HG03565 (cell line): ENCODE data around the gene ADAMTS6.

Experiments used
- ATAC-seq: cut with Tn5 transposase; IDR thresholded peaks from one replicate; pipeline ENCODE4 v1.9.1; 2021; ENCODE audit warnings: mild to moderate bottlenecking, moderate library complexity; ENCODE audit not compliant: unreplicated experiment

Gene ADAMTS6

DNA sequence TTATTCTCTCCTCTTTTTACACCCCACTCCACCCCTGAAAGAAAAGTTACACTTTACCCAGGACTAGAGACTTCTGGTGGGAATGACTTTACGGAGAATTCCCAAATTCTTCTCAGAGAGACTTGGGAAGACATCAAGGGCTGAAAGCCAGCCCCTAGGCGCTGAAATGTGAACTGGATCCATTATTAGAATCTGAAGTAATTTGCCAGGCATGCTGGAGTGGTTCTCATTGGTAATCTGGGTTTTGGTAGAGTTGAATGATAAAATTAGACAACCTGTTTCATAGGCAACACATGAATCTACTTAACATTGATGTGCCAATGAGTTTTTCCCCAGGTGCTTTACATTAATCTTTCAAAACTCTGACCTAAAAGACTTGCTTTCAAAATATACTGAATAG, 324.8 kb downstream of the ADAMTS6 start:
- ATAC-seq: no peak

DNA sequence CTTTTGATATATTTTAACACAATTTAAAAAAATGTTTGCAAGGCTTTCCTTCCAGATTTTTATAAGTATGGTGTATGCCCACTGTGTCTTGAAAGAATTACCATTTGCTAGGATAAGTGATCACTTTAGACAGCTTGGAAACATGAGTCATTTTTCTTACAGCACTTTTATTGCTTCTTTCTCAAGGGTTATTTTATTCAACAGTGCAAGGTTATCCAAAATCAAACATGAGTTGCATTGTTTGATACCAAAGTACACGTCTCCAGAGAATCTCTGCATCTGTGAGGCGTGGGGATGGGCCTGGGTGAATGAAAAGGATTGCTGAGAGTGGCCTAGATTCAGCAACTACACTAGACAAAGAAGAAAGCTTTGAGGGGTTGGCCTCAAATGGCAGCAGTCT, 329.6 kb downstream of the ADAMTS6 start:
- no peak for ATAC-seq

DNA sequence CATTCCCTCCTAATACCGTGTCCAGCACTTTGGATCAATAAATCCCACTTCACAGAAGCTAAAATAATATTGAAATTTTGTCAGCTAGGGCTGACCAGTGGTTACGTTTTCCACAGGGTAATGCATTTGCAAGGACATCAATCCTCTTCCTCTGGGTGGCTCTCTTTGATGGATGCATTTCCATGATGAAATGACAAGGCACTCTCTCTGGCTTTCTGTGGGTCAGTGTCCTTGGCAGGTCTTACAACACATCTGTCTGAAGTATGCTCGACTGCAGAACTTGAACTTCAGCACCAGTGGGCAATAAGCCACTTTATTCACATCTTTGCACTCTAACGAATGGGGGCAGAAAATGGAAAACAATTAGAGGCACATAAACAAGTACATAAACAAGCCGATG, 330.1 kb downstream of the ADAMTS6 start:
- no peak for ATAC-seq

DNA sequence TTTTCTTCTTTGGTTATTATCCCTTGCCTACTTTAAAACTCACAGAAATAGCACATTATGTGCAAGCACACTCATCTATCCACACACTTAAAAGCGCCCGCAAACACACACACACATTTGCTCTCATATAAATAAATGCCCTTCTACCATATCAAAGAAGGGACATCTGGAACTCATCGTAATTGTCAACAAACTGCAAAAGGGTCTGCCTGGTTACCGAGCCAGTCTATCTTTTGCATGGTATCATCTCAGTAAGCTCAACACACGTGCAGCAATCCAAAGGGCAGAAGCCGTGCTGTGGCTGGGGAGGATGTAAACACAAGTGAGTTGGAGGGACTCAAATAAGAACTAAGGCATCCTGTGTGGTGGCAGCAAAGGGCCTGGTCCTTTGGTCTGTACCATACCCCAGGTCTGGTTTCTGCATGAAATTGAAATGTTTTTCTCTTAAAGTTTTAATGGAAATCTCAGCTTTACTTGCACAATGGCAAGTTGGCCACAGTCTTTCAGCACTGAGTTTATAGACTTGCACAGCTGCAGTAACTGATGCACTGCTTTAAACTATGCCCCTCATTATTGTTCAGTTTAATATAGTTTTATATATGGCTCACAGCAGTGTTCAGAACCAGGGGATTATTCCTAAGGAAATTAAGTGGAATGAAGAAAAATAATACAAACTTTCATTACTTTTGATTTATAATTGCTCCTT, 331.0 kb downstream of the ADAMTS6 start:
- ATAC-seq: no peak

DNA sequence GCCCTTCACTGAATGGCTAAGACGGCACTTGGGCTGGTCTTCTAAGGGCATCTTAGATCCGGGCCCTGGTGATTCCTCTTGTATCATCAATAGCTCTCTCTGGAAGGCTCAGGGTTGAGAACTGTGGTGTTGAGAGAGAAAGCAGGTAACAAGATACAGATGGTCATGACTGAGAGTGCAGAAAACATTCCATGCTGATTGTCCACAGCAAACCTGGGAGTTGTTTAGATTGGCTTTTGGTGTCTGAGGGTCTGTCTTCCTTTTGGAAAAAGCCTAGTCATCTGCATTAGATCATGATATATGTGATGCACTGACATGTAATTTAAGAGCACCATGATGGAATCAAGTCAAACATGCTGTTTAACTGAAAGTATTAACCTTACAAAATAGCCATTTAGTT, 331.9 kb downstream of the ADAMTS6 start:
- ATAC-seq: no peak

DNA sequence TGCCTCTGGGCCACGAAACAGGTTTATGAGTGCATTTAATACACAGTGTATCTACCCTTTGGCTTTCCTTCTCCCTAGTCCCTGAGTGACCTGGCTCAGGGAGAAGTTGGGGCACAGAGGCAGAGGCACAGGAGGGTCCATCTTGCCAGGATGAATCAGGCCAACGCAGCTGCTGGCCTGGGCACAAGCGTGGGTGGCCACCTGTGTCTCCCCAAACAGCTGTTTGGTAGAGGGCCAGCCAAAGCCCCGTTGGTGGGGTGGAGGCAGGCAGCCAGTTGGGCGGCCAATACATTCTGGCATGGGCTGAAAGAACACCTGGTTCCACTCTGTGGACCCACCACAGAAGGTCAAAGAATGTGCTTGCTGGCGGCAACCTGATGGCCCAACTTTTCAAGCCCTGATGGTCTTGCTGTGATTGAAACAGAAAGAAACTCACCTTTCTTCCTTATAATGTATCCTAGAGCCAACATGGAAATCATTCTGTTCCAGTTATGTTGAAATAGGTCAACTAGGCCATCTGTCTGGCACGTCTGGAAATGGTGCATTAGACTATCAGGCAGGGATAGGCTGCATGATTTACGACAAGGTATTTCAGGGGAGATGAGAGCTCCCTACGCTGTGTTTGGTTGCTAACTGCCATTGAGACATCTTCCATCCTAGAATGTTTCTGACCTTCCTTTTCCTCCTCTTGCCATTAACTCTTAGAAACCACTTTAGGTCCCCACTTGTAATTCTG, 337.4 kb downstream of the ADAMTS6 start:
- no peak for ATAC-seq

DNA sequence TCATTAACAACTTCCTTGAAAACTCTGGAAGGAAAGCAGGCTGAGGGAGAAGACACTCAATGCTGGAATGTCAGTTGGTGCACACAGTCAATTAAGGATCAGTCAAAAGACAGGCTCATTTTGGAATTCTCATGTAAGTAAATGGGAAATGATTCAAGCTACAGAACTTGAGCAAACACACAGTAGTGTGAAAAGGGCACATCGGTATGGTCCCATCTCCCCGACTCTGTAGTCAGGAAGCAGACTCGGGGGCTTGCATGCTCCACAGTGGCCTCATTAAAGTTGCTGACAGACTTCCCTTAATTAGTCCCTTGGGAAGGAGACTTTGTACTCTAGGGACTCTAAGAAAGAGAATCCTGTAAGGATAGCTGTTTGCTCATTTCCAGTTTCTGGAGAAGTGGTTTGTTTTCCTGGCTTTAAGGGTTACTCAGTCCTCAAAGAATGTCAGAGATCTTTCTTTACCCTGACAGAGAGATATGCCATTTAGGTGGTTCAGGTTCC, 339.2 kb downstream of the ADAMTS6 start:
- ATAC-seq: no peak

DNA sequence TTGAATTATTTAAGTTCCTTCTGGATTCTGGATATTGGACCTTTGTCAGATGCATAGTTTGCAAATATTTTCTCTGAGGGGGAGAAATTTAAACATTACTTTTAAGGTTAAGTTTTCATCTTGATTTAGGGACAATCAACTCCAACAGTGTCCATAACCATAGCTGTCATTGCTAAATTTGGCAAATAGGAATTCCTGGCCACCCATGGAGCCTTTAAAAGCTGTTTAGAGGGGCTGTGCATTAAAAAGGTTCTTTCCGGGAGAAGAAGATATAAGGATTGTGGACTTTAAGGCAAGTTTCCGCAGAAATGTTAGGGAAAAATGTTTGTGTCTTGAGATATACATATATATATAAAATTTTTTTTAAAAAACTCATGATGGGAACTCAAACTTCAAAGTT, 339.7 kb downstream of the ADAMTS6 start:
- no peak for ATAC-seq

DNA sequence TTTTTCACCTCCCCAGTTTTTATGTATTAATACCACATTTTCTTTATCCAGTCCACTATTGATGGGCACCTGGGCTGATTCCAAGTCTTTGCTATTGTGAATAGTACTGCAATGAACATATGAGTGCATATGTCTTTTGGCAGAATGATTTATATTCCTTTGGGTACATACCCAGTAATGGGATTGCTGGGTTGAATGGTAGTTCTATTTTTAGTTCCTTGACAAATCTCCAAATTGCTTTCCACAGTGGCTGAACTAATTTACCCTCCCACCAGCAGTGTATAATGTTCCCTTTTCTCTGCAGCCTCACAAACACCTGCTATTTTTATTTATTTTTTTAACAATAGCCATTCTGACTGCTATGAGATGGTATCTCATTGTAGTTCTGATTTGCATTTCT, 340.2 kb downstream of the ADAMTS6 start:
- ATAC-seq: no peak

DNA sequence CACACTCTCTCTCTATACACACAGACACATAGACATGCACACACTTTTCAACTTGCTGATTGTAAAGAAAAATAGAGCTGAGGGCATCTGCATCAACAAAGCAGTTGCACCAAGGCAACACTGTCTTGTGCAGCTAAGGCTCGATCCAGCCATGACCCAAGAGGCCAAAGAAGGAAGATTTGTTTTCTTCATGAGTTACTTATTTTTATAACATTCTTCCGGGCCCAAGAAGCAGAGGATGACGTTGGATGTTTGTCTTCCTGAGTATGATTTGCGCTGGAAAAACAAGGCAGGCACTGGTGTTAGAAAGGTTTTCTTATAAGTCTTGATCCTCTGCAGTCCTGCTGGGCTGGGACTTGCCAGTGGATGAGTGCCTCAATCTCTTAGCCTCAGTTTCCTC, 344.1 kb downstream of the ADAMTS6 start:
- no peak for ATAC-seq

DNA sequence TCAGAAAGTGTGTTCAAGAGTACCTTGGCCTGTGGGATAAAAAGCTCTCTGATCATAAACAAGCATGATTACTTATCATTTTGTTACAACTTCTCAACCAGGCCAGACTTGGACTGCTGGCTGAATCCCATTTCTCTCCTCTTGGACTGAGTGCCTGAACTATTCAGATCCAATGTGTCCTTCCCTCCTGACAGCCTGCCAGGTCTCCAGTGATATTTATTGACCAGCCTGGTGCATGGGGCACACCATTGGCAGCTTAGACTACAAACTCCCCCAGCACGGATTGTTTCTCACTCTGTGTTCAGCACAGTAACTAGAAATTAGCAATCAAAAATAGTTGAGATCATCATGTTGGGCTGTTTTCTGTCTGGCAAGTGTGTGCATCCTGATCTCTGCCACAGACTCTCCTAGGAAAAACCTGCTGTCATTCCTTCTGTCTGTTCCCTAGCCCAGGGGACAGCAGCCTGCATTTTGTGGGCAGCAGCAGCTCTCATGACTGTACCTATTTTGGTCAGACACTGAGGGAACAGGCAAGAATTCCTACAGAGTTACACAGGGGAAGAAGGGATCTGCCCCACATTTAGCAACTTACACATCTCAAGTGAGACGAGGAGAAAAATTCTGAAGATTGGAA, 348.1 kb downstream of the ADAMTS6 start:
- ATAC-seq: no peak

DNA sequence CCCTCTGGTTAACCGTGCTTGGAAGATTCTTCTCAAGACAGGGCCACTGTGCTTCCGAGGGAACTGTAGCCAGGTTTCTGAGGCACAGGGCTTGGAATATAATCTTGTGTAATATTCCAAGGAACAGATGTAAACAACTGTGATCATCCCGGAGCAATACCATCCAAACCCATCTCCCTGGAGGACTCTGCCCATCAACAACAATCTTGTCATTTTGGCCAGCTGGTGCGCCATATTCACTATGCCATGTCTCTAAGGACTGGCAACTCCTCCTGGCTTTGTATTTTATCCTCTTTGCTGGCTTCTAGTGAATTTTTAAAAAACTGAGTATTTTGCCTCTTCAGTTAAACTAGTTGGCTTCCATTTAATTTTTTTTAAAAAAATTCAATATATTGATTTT, 349.3 kb downstream of the ADAMTS6 start:
- no peak for ATAC-seq

DNA sequence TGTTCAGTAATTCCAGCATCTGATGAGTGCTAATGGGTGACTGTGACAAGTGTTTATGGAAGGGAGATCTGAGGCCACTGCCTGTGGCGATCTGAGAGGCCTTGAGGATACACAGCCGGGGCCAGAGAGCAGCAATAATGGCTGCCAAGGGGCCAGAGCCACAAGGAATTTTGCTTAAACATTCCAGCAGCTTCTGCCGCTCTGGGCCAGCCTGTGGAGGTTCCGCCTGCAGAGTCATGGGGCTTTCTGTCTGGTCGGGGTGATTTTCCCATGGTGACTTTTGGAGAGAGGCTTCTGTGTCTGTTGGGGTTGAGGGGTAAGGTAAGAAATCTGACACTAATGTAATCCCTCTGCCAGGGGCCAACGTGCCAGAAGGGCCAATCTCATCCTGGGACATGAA, 353.5 kb downstream of the ADAMTS6 start:
- no peak for ATAC-seq

DNA sequence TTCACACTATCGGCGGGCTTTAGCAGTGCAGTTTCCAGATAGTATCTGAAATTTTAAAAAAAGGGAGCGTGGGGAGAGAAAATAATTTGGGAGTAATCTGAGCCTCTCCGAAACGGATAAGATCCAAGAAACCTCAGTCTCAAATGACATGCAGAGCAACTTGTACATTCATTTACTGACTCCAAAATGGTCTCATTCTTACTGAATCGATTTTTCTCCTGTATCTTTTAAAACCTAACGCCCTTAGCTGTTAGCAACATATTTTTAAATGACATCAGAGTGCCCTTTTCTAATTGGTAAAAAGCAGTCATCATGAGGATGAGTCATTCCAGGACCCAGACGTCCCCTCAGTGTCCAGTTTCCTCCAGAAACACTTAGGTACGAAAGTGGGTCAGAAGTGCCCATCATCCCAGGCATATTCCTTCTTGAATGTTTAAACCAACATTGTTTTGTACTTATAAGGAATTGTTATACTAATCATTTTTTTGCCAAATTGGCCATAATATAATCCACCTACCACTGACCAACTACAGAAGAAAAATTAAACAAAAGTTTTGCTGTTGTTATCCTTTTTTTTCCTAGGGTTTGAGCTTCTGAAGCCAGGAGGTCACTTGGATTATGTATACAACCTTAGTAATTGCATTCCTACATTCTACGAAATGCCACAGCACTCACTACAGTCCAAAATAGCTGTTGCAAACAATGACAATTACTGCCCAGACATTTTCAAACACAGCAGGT, 354.4 kb downstream of the ADAMTS6 start:
- no peak for ATAC-seq

DNA sequence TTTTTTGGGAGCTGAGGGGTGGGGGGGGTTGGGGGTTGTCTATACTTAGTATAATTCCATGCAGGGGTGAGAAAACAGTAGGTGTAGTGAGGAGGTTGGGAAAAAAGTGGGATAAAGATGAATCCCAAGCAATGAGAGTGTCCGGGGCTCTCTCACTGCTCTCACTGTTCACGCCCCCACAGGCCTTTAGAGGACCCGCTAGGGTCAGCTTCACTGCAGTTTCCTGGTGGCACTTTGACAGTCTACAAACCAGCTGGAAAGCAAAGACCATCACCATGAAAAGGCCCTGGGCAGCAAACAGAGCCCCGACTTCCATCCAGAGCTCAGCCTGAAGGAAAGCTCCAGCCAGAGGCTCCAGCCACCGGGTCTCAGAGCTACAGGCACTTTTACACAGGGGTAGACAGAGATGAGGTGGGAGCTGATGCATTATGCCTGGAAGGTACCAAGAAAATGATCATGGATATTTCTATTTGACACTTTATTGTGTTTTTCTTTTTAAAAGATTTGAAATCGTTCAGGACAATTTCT, 355.1 kb downstream of the ADAMTS6 start:
- no peak for ATAC-seq

DNA sequence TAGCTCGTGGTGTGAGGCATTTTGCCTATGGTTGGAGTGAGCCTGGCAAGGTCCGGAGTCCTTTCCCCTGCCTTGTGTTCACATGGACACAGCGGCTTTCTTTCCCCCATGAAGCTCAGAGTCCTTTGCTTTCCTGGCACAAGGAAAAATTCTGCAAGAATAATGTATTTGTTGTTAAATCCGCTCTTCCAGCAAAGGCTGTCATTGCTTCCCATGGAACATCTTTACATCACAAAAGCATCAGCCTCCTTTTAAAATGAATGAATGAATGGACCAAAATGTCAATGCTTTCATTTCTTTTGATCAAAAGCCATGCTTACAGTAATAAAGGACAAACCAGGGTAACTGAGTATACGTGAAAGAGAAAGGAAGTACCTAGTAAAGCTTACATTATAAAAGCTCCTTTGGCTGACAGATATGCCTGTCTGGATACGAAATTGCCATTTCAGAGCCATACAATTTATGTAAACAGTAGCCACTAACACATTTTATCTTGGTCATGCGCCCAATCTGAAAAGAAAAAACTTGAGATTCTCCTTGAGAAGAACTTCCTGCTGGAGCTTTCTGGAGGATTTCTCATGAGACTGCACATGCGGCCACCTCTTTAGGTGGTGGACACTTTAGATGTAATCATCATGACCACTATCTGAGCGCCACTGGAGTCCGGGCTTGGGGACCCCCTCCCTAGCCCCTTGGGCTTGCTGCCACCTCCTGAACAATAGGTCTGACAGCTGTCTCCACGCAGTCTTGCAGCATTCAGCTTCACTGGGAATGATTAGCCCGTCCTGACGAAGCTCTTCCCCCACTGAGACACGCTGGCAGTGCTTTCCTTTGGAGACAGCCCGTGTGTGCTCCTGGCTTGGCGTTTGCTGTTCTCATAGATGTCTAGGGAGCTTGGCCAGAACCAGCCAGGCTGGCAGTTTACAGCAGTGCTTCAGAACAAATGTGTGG, 355.9 kb downstream of the ADAMTS6 start:
- ATAC-seq: no peak

DNA sequence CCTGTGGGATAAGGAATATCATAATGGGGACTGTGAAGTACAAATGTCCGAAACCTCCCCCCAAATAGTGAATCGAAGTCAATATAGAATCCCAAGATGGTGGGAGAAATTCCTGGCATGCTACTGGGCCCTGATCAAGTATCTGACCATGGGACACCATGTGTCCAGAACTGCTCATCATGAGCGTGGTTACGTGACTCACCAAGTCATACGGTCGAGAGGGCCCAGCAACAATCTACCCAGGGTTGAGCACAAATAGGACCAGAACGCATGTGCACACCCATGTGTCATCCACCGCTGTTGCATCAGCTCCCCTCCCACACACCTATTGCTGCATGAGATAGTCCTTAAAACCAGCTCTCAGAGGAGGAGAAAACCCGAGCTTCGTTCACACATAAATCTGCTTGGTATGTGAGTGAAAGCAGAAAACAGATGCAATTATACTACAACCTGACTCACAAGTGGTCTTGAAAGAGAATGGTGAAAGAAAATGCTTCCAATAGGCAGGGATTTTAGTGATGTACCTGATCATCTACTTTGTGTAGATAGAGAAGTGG, 359.8 kb downstream of the ADAMTS6 start:
- no peak for ATAC-seq

DNA sequence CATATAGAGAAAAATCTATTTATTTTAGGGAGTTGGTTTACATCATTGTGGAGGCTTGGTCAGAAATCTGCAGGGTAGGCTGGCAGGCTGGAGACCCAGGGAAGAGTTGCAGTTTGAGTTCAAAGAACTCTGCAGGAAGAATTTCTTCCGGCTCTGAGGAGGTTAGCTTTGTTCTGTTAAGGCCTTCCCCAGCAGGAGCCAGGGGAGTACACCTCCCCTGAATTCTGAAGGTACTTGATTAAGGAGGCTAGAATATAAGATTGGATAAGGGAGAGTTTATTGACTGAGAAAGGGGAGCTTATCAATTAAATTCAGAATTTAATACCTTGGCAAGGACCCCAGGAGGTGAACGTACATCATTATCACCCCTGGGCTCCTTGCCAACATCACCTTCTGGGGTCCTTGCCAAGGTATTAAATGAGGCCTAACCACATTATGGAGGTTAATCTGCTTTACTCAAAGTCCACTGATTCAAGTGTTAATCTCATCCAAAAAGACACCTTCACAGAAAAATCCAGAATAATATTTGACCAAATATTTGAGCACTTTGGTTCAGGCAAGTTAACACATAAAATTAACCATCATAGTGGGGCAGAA, 361.3 kb downstream of the ADAMTS6 start:
- no peak for ATAC-seq

DNA sequence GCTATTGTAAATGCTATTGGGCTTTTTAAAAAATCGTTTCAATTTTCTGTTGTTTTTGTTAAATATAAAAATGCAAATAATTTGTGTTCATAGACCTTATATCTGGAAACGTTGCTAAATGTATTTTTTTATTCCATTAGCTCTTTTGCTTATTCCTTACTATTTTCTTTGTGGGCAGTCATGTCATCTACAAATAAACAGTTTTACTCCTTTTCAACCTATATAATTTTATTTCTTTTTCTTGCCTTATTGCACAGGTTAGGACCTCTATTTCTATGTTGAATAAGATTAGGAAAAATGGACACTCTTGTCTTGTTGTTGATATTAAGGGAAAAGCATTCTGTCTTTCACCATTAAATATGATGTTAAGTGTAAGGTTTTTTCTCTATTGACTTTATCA, 364.2 kb downstream of the ADAMTS6 start:
- ATAC-seq: no peak
